GM03348 (cell line): ENCODE results near the gene NUP214.

ENCODE experiments used
- DNase-seq: peaks from one replicate; pipeline ENCODE4 v3.0.0; 2012; ENCODE audit warnings: low spot score

Gene NUP214

DNA sequence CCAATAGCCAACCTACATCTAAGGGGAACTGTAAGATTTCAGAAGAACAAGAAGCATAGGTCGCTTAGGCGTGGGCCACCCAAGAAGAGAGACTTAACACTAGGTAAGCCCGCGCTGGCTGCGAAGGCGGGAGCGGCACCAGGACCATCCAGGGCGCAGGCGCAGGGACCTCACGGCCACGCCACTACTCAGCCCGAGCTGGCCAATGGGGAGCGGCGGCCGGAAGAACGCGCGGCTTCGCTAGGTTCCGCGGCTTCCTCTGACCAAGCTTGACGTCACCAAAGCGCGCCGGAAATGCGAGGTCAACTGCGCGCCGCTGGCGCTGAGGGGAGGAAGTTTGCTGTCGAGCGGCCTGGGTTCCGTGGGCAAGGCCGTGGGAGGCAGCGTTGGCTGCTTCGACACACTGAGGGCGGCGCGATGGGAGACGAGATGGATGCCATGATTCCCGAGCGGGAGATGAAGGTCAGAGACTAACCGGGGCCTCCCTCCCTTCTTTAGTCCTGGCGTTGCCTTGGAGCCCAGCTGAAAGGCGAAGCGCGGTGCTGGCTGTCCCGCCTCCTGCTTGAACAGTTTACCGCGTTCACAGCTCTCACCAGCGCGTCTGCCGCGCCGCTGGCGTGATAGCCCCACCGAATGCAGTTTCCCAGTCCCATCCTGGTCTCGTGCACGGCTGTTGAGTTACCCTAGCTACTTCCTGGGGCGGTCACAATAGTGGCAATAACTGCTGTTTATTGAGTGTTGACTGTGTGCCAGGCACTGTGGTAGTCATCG, at the start of gene NUP214:
NUP214 (plus strand) TSS at position 299 of the 771 bp plus-strand sequence; CDS start at position 418, 119 bp downstream.
- peak; percentile 100 for DNase-seq

DNA sequence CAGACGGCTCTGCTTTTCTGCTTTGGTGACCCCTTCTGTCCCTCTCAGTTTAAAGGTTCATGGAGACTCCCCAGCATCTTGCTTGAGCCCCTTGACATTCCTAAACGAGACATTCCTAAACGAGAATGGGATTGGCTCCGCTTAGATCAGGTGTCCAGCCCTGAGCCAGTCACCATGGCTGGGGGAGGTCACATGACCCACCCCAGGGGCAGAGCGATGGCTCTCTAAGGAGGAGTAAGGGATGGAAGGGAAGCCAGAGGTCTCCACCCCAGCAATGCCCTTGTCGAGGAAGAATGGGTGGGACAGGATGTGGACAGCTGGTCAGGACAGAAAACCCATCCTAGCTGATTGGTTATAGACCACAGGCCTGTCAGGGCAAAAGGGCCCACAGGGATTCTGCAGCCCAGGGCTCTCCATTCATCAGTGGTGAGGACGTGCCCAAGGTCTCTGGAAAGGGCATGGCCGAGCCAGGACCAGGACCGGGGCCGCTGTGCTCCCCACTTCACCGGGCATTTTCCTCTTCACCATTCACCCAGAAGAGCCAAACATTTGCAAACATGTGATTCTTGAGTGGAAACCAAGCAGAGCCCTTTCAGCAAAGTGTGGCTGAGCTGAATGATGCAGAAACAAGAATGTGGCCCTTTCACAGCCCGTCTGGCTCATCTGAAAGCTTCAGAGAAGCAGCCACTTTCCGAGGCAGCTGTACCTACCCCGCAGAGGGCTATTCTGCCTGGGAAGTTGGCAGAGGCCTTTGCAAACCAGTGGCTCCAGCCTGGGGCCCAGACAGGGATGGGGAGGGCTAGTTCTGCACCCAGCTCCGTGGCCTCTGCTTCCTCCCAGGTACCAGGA, 48.8 kb upstream of the NUP214 start:
- DNase-seq, result no peak

DNA sequence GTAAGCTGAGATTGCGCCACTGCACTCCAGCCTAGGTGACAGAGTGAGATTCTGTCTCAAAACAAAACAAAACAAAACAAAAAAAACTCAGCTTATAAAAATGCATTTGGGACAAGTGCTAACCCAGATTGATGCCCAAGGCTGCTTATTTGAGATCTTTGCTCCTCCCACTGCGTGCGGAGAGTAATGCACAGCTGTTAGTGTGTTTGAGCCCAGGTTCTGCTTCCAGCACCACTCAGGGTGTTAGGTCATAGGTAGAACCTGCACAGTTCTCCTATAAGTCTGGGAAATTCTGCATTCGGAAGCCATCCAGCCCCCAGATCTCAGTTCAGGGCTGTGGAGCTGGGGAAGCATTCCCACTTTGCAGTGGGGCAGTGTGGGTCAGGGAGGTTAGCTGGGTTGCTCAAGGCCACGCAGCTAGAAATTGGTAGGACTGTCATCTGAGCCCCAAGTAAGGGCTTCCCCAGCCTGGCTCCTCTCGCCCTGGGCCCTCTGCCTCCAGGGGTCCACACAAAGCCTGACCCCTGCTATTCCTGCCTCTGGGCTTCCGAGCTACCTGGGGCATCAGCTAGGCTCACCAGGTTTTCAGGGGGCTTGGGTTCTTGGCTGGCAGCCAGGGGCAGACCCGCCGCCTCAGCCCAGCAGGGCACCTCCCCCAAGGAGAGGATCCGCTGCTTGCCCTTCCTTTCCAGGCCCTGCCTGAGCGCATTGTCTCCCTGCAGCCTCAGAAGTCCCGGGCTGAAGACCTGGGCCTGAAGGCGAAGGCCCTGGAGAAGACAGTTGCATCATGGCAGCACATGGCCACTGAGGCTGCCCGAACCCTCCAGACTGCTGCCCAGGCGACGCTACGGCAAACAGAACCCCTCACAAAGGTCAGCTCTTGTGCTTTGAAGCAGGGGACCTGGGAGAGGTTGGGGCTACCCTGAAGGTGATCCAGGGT, 46.7 kb upstream of the NUP214 start:
- no peak for DNase-seq

GRCh38 chr9:131080589-131080988, 44.8 kb upstream of the NUP214 start:
- no peak for DNase-seq

DNA sequence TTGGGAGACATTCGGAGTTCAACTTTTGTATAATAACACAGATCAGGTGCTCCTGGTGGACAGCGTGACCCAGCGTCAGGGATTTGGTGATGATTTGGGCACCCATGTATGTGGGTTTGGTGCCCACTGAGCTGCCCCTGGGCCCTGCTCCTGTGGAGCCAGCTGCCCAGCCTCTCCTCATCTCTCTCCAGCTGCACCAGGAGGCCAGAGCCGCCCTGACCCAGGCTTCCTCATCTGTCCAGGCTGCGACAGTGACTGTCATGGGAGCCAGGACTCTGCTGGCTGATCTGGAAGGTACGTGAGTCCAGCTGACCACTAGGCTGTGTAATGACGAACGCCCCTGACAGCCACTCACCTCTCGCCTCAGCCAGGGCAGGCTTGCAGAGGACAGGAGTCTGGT, 43.5 kb upstream of the NUP214 start:
- DNase-seq, result no peak

GRCh38 chr9:131082774-131083512, 42.4 kb upstream of the NUP214 start:
- no peak for DNase-seq

- no peak for DNase-seq
Measured at GRCh38 chr9:131084661-131085369, 40.6 kb upstream of the NUP214 start.

DNA sequence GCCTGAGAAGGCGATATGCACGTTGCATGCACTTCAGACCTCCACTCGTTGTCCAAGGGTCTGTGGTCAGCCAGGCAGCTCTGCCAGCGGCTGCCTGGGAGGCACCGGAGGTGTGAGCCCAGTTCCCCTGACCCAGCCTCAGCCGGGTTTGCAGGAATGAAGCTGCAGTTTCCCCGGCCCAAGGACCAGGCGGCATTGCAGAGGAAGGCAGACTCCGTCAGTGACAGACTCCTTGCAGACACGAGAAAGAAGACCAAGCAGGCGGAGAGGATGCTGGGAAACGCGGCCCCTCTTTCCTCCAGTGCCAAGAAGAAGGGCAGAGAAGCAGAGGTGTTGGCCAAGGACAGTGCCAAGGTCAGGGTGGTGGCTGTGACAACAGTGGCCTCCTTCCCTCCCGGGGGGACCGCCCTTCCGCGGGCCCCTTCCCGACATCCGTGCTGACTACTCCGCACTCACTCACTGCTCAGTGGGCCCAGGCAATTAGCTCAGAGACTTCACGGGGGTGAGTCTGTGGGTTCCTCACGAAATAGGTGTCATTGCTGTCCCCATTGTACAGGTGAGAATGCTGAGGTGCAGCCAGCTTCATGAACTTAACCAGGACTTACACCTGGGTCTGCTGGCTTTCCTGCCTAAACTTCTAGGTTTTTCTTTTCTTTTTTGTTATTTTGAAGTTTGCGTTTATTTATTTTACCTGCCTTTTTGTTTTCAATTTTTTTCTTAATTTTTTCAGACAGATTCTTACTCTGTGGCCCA, 39.8 kb upstream of the NUP214 start:
- DNase-seq, result no peak

- no peak for DNase-seq
Measured at GRCh38 chr9:131087354-131087893, 38.0 kb upstream of the NUP214 start.

- DNase-seq, result no peak
Measured at GRCh38 chr9:131090025-131090787, 35.2 kb upstream of the NUP214 start.

- no peak for DNase-seq
Measured at GRCh38 chr9:131091352-131091992, 33.9 kb upstream of the NUP214 start.

GRCh38 chr9:131092030-131092429, 33.4 kb upstream of the NUP214 start:
- DNase-seq, result no peak

- DNase-seq, result no peak
Measured at GRCh38 chr9:131092548-131093440, 32.6 kb upstream of the NUP214 start.

GRCh38 chr9:131094015-131094414, 31.4 kb upstream of the NUP214 start:
- DNase-seq, result no peak

DNA sequence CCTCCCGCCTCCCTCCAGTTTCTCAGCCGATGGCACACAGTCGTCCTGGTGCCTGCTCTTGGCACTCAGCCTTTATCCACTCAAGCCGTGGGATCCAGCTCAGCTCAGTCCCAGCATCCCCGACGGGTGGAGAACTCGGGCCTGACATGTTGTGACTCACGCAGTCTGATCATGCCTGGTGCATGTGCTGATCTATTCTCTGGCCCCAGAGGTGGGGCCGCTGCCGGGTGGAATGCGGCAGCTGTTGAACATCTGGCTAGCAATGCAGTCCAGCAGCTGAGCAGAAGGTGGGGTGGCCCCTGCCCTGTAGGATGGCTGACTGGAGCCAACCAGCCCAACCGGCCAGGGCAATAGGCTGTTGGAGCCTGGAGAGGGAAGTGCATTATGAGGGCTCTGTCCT, 30.8 kb upstream of the NUP214 start:
- peak; percentile 86 for DNase-seq

DNA sequence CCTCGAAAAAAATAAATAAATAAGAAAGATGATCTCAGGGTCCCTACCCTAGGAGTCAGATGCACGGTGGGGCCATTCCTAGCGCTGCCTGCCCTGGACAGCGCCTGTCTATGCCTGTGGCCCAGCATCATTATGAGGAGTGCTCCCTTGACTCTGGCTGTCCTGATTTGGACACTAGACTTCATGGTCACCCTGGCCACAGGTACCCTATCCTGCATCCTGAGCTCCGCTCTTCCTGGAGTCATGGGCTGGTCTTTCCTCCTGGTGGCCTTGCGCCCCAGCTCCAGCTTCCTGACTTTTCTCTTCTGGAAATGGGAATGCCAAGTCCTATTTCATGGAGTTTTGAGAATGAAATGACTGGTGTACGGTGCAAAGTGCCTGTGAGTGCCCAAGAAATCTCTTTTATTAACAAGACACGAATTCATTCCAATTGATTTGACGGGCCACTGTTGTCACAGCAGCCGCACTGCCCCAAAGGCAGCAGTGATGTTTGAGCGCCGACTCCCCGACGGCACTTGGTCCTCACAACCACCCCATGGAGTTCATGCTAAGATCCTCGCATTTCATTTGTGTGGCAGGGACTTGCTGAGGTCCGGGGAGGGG, 29.6 kb upstream of the NUP214 start:
- DNase-seq, result no peak
